ENCODE data around the gene DIS3L2. TPM values are rescaled to one million over a fixed set of nuclear protein-coding genes. Genes with fewer than 3 reads are reported as not detected.

DIS3L2 gene
- total and polyA plus RNA-seq, 10 donors: 9.1 to 59.8 (median 35.4) TPM

GRCh38 chr2:232225429-232225828 is 263.9 kb downstream of the DIS3L2 start:
- TF ChIP-seq CTCF (IDR thresholded peaks at IDR 0.05 in 8 of 11, conservative IDR thresholded peaks at IDR 0.05 in 3 of 11) (no peak), POLR2A (IDR thresholded peaks at IDR 0.05) (no peak), POLR2AphosphoS5 (IDR thresholded peaks at IDR 0.05) (no peak)
- Histone ChIP-seq H3K27me3 (replicated peaks in 1 of 7) (no peaks in the 10 kb centered on the region), H3K27ac (no peak overlapping the region), H3K9me3 (no peaks in the 10 kb centered on the region), H3K36me3 (peaks cover 0 to 19% (median 0%) of the 10 kb centered on the region in 6 donors), H3K4me1 (peaks cover 0 to 8% (median 0%) of the 10 kb centered on the region in 6 donors), H3K4me3 (no peak overlapping the region)
- intact Hi-C loops (cut with DNase I; ENCODE audit: low total_unique reads): no loop called here
- DNase-seq: no peak
- WGBS, 5 donors: 44 to 51% (median 47%) methylated on average over 2 of the region's 2 CpGs

- no peaks in the 10 kb centered on the region for H3K27me3 ChIP-seq (replicated peaks in 1 of 7)
- H3K4me1 ChIP-seq: peaks cover 0 to 8% (median 0%) of the 10 kb centered on the region in 6 donors
- peaks cover 0 to 19% (median 0%) of the 10 kb centered on the region in 6 donors for H3K36me3 ChIP-seq
- 84 to 95% (median 91%) methylated on average over 1 of the region's 1 CpG for WGBS, 5 donors
- H3K4me3 ChIP-seq: no peak overlapping the region
- no peak for TF ChIP-seq POLR2A (IDR thresholded peaks at IDR 0.05)
- no peak for TF ChIP-seq POLR2AphosphoS5 (IDR thresholded peaks at IDR 0.05)
- TF ChIP-seq CTCF (IDR thresholded peaks at IDR 0.05 in 8 of 11, conservative IDR thresholded peaks at IDR 0.05 in 3 of 11): no peak
- H3K9me3 ChIP-seq: no peaks in the 10 kb centered on the region
- DNase-seq: no peak
- no peak overlapping the region for H3K27ac ChIP-seq
- intact Hi-C loops (cut with DNase I; ENCODE audit: low total_unique reads): no loop called here
These were observed 264.4 kb downstream of the DIS3L2 start for GRCh38 chr2:232225895-232226294.

- no peak for TF ChIP-seq POLR2AphosphoS5 (IDR thresholded peaks at IDR 0.05)
- TF ChIP-seq POLR2A (IDR thresholded peaks at IDR 0.05): no peak
- no peak for TF ChIP-seq CTCF (IDR thresholded peaks at IDR 0.05 in 8 of 11, conservative IDR thresholded peaks at IDR 0.05 in 3 of 11)
These were observed 266.8 kb downstream of the DIS3L2 start for GRCh38 chr2:232228332-232228731.

GRCh38 chr2:232228971-232229894 is 267.7 kb downstream of the DIS3L2 start:
- DNase-seq: no peak
- peaks cover 0 to 8% (median 0%) of the 10 kb centered on the region in 6 donors for H3K4me1 ChIP-seq
- TF ChIP-seq POLR2AphosphoS5 (IDR thresholded peaks at IDR 0.05) (no peak), POLR2A (IDR thresholded peaks at IDR 0.05) (no peak), CTCF (IDR thresholded peaks at IDR 0.05 in 8 of 11, conservative IDR thresholded peaks at IDR 0.05 in 3 of 11) (no peak)
- H3K27ac ChIP-seq: no peak overlapping the region
- 69 to 84% (median 73%) methylated on average over 7 of the region's 7 CpGs for WGBS, 5 donors
- H3K36me3 ChIP-seq: no peaks in the 10 kb centered on the region
- intact Hi-C loops (cut with DNase I; ENCODE audit: low total_unique reads): no loop called here
- H3K9me3 ChIP-seq: no peaks in the 10 kb centered on the region
- no peaks in the 10 kb centered on the region for H3K27me3 ChIP-seq (replicated peaks in 1 of 7)
- no peak overlapping the region for H3K4me3 ChIP-seq

More at GRCh38 chr2:232228332-232228731, 266.8 kb downstream of the DIS3L2 start:
- peaks cover 0 to 5% (median 0%) of the 10 kb centered on the region in 6 donors for H3K36me3 ChIP-seq
- H3K27me3 ChIP-seq (replicated peaks in 1 of 7): no peaks in the 10 kb centered on the region
- H3K4me1 ChIP-seq: peaks cover 0 to 8% (median 0%) of the 10 kb centered on the region in 6 donors
- no peak for DNase-seq
- H3K9me3 ChIP-seq: no peaks in the 10 kb centered on the region
- WGBS, 5 donors: 92 to 99% (median 96%) methylated on average over 4 of the region's 4 CpGs
- H3K4me3 ChIP-seq: no peak overlapping the region
- intact Hi-C loops (cut with DNase I; ENCODE audit: low total_unique reads): no loop called here
- H3K27ac ChIP-seq: no peak overlapping the region
